GM03348 (cell line): ENCODE results near the gene UCN.
"Not testable (repeated sequence)": the region's sequence is repeated elsewhere in the genome, so short reads cannot be mapped to it uniquely, and the experiment has no call there.

Experiments used
- DNase-seq: peaks from one replicate; pipeline ENCODE4 v3.0.0; 2012; ENCODE audit warnings: low spot score

The UCN gene

DNA sequence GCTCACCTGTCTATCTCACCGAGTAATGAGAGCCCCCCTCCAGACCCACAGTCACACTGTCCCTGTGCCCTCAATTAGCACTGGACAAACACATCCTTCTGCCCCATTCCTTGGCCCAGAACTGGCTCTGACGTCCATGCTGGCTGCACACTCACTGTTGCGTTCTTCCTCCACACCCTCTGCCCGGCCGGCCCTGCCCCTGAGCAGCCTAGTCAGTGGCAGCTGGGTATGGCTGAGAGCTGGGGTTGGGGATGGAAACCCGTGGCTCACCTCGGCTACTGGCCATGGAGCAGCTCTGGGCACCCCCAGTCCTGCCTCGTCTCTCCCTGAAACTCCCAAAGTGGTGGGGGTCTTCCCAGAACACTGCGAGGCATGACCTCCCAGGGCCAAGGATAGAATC lies 6.5 kb upstream of the UCN start:
- DNase-seq = no peak

DNA sequence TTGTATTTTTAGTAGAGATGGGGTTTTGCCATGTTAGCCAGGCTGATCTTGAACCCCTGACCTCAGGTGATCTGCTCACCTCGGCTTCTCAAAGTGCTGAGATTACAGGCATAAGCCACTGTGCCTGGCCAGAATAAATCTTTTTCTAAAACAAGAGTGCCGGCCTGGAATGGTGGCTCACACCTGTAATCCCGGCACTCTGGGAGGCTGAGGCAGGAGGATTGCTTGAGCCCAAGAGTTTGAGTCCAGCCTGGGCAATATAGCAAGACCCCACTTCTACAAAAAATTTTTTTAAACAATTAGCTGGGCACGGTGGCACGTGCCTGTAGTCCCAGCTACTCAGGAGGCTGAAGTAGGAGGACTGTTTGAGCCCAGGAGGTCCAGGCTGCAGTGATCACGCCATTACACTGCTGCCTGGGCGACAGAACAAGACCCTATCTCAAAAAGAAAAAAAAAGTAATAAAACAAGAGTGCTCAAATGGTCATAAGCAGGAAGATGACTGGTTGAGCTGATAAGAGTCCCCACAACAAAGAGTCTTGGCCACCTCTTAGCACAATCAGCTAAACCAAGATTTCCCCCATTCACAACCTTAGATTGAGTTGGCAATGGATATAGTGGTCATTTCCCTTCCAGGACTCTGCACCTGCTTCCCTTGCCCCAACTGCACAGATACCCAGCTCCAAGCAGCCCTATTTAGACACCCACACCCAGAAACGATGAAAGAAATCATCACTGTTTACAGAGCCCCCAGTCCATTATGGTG lies 5.8 kb upstream of the UCN start:
- no peak for DNase-seq

- DNase-seq = no peak
Observed at GRCh38 chr2:27312152-27312551, 3.9 kb upstream of the UCN start.

- DNase-seq = no peak
Observed at GRCh38 chr2:27309651-27310050, 1.4 kb upstream of the UCN start.

GRCh38 chr2:27307545-27308358 lies 493 bp downstream of the UCN start:
- no peak for DNase-seq

DNA sequence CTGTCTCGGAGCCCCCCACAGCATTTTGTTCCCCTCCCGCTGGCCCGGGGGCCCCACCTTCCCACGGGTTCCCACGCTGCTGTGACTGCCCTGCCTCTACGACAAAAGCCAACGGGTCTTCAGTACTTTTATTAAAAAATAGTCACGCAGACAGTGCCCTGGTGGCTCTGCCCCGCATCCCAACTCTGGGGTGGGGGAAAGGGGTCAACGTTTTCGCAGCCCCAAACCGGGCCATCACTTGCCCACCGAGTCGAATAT lies 1.0 kb downstream of the UCN start:
- DNase-seq = no peak

GRCh38 chr2:27306573-27307286 lies 1.5 kb downstream of the UCN start:
- DNase-seq = peak; percentile 26

GRCh38 chr2:27306136-27306535 lies 2.1 kb downstream of the UCN start:
- no peak for DNase-seq

DNA sequence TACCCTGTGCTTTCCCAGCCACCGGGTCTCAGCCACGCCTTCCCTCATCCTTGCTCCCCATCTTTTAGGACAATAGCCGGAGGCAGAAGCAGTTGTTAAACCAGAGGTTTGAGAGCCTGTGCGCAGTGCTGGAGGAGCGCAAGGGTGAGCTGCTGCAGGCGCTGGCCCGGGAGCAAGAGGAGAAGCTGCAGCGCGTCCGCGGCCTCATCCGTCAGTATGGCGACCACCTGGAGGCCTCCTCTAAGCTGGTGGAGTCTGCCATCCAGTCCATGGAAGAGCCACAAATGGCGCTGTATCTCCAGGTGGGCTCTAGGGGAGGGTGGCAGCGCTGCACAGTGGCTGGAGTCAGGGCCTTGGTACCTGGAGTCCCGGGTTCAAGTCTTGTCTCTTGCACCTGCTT lies 2.7 kb downstream of the UCN start:
- DNase-seq = no peak

- DNase-seq = no peak
Observed at GRCh38 chr2:27304488-27305240, 3.6 kb downstream of the UCN start.

DNA sequence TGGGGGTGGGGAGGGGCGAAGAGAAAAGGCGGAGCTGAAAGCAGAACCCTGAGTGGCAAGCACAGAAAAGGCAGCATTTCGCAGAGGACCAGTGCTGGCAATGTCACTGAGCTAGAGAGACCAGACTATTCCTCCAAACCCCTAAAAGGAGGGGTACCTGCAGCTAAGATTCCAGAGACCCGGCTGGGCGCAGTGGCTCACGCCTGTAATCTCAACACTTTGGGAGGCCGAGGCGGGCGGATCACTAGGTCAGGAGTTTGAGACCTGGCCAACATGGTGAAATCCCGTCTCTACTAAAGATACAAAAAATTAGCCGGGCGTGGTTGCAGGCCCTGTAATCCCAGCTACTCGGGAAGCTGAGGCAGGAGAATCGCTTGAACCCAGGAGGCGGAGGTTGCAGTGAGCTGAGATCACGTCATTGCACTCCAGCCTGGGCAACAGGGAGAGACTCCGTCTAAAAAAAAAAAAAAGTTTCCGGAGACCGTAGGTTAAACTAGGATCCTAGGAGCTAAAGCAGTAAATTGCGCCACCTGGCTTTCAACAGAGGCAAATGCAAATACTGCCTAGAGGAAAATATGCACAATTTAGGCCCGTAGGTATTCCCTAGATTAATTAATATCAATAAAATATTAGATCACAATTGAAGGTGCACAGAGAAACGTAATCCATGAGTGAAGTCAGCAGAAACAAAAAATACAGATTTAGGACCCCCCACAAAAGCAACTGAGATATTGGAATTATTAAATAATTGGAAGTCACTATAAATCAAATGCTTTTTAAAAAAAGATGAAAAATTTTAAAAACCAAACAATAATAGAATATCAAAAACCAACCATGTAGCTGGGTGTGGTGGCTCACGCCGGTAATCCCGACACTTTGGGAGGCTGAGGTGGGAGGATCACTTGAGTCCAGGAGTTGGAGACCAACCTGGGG lies 4.9 kb downstream of the UCN start:
- DNase-seq = peak; percentile 84

- not testable (repeated sequence) for DNase-seq
Observed at GRCh38 chr2:27300606-27301005, 7.6 kb downstream of the UCN start.

DNA sequence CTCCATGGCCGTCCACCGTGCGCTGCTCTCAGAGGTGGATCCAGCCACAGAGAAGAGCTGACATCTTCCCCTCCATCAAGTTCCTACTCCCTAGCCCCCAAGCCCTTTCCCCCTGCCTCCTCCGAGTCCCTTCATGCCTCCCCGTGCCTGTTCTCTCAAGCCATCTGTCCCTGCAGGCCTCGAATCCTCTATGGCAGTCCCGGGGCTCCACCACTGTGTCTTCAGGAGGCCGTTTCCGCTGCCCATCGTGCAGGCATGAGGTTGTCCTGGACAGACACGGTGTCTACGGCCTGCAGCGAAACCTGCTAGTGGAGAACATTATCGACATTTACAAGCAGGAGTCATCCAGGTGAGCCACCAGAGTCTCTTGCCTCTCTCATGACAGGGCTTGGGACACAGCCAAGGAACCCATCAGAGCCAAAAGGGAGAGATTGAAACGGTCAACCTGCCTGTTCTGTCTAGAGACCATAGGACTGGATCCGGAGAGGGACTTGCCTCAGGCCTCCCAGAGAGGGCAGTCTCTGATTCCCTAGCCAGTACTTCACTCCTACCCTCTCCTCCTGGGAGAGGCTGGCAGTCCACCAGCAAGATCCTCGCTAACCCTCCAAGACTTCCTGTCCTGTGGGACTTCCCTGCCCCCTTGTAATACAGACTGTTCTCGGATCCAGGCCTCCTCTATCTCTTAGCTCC lies 9.7 kb downstream of the UCN start:
- DNase-seq = no peak

DNA sequence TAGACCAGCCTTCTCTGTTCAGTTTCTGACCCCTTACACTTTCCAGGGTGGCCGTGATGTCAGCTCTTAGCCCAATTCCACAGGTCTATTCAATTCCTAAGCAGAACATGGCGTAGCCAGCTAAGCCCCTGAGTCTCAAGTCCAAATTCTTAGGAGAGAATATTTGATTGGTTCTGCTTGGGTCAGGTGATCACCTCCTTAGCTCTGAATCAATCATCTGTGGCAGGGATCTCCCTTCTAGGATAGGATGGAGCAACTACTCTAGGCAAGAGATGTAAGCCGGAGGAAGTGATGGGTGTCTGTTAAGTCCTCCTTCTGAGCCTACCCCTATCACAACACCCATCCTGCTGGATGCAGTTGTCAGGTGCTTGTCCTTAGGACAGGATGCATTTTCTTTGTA lies 11.1 kb downstream of the UCN start:
- no peak for DNase-seq

DNA sequence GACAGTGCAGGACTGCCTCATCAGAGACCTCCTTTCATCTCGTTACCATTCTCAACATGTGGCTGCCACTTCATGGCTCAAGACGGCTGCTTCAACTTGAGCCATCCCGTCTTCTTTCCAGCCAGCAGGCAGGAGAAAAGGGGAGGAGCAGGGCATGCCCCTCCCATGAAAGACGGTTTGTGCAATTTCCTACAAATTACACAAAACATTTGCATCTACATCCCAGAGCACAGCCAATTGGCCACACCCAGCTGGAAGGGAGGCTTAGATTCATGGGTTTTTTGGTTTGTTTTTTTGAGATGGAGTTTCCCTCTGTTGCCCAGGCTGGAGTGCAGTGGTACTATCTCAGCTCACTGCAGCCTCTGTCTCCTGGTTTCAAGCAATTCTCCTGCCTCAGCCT lies 11.8 kb downstream of the UCN start:
- DNase-seq = peak; percentile 49

DNA sequence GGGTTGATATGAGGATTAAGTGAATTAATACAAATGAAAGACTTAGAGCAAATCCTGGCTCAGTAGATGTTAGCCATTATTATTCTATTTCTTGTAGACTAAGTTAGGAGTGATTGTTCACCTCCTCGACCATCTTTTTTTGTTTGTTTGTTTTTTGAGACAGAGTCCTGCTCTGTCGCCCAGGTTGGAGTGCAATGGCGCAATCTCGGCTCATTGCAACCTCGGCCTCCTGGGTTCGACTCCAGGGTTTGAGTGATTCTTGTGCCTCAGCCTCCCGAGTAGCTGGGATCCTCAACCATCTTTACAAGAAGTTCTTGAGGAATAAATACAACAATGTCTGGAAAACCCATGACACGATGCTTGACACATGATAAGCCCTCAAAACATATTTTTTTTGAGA lies 13.3 kb downstream of the UCN start:
- no peak for DNase-seq

DNA sequence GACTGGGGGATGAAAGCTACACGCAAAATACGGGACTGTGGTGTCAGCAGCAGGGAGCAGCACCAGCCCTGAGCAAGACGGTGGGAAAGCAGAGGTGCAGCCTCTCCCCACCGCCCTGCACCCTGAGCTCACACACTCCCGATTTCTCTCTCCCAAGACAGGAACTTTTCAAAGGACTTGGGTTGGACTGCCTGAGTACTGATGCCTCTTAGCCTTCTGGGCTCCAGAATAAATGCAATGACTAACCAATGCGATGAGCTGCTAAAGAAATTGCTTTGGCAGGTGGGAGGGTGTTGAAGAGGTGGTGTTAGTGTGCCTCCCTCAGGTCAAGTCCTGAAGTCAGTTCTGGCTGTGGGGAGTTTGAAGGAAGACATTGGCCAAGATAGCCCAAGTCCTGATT lies 16.4 kb downstream of the UCN start:
- DNase-seq = no peak

GRCh38 chr2:27290549-27290948 lies 17.7 kb downstream of the UCN start:
- DNase-seq = no peak

DNA sequence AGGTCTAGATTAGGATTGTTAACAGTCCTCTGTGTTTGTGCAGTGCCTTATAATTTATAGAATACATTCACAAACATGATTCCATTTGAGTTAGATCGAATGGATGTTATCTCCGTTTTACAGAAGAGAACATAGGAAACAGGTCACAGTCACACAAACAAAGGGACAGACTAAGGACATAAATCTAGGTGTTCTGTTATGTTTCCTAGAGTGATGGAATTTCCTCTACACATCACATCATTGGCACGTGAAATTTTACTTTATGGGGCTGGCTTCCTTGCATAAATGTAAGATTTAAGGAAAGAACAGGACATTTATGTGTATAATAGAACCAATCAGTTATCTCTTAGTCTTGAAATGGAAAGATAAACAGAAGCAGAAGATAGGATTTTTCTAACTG lies 19.6 kb downstream of the UCN start:
- no peak for DNase-seq

- DNase-seq = no peak
Observed at GRCh38 chr2:27285481-27285880, 22.8 kb downstream of the UCN start.

GRCh38 chr2:27284996-27285395 lies 23.2 kb downstream of the UCN start:
- DNase-seq = no peak
